Skeletal muscle tissue (tissue), 4 donors: ENCODE data around the gene MOXD1. TPM values are rescaled to one million over a fixed set of nuclear protein-coding genes. Genes with fewer than 3 reads are reported as not detected.

ENCODE experiments used
- H3K27ac ChIP-seq: one replicate; pipeline ENCODE4 v1.7.0; 2013; ENCODE audit warnings: mild to moderate bottlenecking, low read depth, low read length, inconsistent platforms
- H3K27me3 ChIP-seq, 3 donors: one replicate each; pipeline ENCODE4 v1.7.0; 2013; ENCODE audit warnings: low read length in 3 of 3; ENCODE audit not compliant: control insufficient read depth in 3 of 3, insufficient read depth in 3 of 3
- H3K36me3 ChIP-seq, 3 donors: one replicate each; pipeline ENCODE4 v1.7.0; 2013; ENCODE audit warnings: low read length in 3 of 3; ENCODE audit not compliant: control insufficient read depth in 3 of 3, insufficient read depth in 3 of 3
- H3K4me1 ChIP-seq, 3 donors: one replicate each; pipeline ENCODE4 v1.7.0; 2013; ENCODE audit warnings: low read length in 3 of 3, mild to moderate bottlenecking in 3 of 3; ENCODE audit not compliant: control insufficient read depth in 3 of 3, insufficient read depth in 3 of 3
- H3K4me3 ChIP-seq, 3 donors: one replicate each; pipeline ENCODE4 v1.7.0; 2013; ENCODE audit warnings: low read length in 3 of 3
- H3K9ac ChIP-seq, 3 donors: one replicate each; pipeline ENCODE4 v1.7.0; 2013; ENCODE audit warnings: low read length in 3 of 3, mild to moderate bottlenecking in 3 of 3, moderate library complexity in 2 of 3, low read depth in 1 of 3
- H3K9me3 ChIP-seq, 3 donors: one replicate each; pipeline ENCODE4 v1.7.0; 2013; ENCODE audit warnings: low read length in 3 of 3; ENCODE audit not compliant: control insufficient read depth in 3 of 3
- total RNA-seq: library from RNA; depleted of rRNA; stranded (reverse); fragments of >200 nt; gene quantifications from one replicate; pipeline ENCODE4 v1.2.3, GENCODE V29; 2014
- donor health status: Osteomylitis.

MOXD1 gene
- total RNA-seq = 1.0 TPM

DNA sequence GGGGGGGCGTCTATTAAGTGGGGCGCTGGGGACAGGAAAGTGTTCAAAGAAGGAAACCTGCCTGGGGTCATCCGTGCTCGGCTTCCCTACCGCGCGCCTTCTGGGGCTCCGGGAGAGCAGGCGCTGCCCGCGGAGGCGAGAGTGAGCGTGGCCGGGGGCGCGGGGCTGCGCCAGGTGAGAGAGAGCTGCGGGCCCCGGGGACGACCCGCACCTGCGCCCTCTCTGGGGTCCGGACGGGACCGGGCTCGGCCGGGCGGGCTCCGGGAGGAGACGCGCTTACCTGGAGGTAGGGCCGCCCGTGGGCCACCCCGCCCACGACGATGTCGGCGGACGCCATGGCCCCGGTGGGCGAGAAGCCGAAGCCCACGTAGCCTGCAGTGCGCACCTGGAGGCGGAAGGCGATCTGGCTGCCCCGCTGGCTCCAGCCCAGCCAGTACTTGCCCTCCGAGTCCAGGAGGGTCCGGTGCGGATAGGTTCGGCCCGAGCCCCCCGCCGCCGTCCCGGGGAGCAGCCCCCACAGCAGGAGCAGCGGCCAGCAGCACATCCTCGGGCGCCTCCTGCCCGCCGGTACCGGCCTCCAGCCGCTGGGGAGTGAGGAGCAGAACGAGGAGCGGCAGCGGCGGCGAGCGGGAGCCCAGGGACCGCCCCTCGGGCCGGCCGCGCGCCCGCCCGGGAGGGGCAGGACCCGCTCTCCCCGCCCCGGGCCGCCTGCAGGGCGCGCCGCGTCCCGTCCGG, at the start of gene MOXD1:
MOXD1 (minus strand) TSS at position 593 of the 735 bp plus-strand sequence; CDS start at position 544, 49 bp downstream.
- Histone ChIP-seq H3K36me3 (no peaks in the 10 kb centered on the region), H3K4me3 (peak within 1 kb of the TSS; percentile 58 to 71 (median 62)), H3K27ac (no peak within 1 kb of the TSS), H3K4me1 (peaks cover 0 to 3% (median 2%) of the 10 kb centered on the region in 3 donors), H3K9ac (peak within 1 kb of the TSS in 1 of 3 donors; percentile 45), H3K9me3 (no peaks in the 10 kb centered on the region), H3K27me3 (peaks cover 20 to 29% (median 24%) of the 10 kb centered on the region in 3 donors)

DNA sequence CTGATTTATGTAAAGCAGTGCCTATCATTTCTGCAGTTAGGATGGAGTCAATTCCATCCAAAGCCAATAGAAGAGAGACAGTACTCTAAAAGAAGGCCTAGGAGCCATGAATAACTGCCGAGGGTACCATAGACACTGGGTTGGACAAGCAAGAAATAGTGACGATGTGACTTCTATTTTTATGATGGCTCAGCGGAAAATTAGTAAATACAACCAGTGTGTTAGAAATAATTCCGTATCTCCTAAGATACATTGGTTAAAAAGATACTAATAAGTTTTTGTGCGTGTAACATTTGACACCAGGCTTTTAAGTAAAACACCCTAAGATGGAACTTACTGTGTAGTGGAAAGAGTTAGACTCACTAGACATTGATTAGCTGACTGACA, 45.6 kb upstream of the MOXD1 start:
- H3K9me3 ChIP-seq = peaks cover 0 to under 1% (median 0%) of the 10 kb centered on the region in 3 donors
- H3K9ac ChIP-seq = no peak overlapping the region
- no peaks in the 10 kb centered on the region for H3K36me3 ChIP-seq
- no peaks in the 10 kb centered on the region for H3K27me3 ChIP-seq
- H3K27ac ChIP-seq = no peak overlapping the region
- no peaks in the 10 kb centered on the region for H3K4me1 ChIP-seq
- no peak overlapping the region for H3K4me3 ChIP-seq

DNA sequence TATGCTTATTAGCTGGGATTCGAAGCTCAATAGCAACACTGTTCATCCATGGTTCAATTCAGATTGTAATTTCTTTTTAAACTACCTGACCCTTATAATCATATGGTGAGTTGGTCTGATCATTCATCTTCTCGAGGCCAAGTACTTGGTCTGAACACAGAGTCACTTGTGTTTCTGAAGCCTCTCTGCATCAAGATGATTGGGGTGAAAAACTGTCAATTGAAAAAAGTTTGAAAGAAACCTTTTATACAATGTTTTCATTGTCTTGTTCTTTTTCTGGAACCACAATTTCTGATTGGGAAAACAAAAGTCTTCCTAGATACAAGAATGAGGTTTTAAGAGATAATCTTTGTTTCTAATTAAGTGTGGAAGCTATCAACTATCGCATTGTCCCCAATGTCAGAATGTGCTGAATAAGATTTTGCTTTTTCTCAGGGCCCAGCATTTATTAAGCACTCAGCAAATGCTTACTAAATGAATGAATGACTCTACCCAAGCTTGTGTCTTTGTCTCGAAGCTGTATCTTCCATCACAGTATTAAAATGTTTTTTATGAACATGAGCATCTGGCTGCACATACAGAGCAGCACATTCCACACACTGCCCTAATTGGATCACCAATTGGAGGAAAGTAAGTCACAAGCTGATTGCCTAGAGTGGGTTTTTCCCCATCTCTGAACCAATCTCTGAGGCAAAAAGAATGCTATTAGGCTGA, 45.0 kb upstream of the MOXD1 start:
- Histone ChIP-seq H3K27ac (no peak overlapping the region), H3K9me3 (peaks cover 0 to 5% (median 0%) of the 10 kb centered on the region in 3 donors), H3K27me3 (no peaks in the 10 kb centered on the region), H3K4me3 (no peak overlapping the region), H3K9ac (no peak overlapping the region), H3K4me1 (no peaks in the 10 kb centered on the region), H3K36me3 (no peaks in the 10 kb centered on the region)

DNA sequence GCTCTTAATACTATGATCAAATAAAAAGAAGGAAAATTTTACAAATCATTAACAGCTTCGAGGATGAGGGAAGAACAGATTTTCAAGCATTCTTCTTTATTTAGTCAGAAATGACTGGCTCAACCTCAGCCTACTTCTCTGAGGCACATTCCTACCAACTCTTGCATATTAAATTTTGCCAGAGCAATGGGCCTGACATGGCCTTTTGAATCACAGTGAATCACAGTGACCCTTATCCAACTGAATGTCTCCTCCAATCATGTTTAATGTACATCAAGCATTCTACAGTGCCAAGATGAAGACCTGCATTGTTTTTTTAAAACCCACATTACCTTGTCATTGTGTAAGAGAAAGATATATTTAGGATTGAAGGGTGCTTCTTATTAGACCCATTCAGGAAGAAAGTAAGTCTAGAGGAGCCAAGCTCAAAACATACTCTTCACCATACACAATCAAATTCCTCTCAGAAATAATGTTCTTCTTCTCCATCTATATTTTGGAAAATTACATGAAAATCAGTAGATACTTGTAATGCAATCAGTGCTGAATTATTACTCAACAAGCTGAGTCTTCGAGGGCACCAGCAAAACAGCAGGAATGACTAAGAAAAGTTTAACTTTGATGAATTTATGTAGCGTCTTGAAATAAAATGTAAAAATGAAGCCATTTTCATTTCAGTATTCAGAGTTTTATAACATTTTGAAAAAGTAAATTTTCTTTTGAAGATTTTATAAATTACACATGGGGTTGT, 44.1 kb upstream of the MOXD1 start:
- Histone ChIP-seq H3K9me3 (peaks cover 0 to 5% (median 0%) of the 10 kb centered on the region in 3 donors), H3K27me3 (no peaks in the 10 kb centered on the region), H3K9ac (no peak overlapping the region), H3K4me3 (no peak overlapping the region), H3K27ac (no peak overlapping the region), H3K4me1 (no peaks in the 10 kb centered on the region), H3K36me3 (no peaks in the 10 kb centered on the region)

DNA sequence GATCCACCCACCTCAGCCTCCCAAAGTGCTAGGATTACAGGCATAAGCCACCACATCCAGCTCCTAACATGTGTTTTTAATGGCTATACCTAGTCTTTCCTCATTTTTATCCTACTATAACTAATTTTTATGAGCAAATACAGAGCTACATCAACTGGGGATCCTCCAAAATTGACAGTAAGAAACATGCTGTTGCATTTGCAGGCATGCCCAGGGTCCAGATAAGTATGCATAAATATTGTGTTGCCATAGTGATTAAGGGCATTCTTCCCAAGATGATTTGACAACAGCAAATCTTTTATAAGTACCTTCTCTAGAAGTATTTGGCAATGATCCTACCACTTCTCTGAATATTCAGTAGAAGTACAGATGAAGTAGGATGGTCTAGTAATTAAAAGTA, 41.9 kb upstream of the MOXD1 start:
- Histone ChIP-seq H3K27me3 (no peaks in the 10 kb centered on the region), H3K9me3 (peaks cover 0 to 5% (median 0%) of the 10 kb centered on the region in 3 donors), H3K4me1 (no peaks in the 10 kb centered on the region), H3K4me3 (no peak overlapping the region), H3K9ac (no peak overlapping the region), H3K27ac (no peak overlapping the region), H3K36me3 (no peaks in the 10 kb centered on the region)

DNA sequence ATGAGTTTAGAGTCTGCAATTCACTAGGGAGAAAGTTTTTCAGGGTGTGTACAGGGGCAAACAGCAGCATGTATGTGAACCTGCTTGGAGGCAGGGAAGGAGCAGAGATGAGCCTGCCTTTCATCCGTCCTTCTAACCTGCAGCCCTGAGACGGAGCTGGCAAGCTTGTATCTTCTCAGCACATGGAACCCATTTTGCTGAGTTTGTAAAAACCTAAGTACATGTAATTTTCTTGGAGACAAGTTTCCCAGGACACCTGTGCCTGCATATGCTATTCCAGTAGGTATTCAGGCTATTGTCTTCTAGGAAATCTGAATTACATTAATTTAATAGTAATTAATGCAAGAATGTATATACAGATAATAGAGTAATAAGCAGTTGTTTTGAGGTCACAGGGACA, 28.8 kb upstream of the MOXD1 start:
- Histone ChIP-seq H3K4me3 (no peak overlapping the region), H3K27me3 (no peaks in the 10 kb centered on the region), H3K4me1 (no peaks in the 10 kb centered on the region), H3K9ac (no peak overlapping the region), H3K36me3 (no peaks in the 10 kb centered on the region), H3K9me3 (no peaks in the 10 kb centered on the region), H3K27ac (no peak overlapping the region)

DNA sequence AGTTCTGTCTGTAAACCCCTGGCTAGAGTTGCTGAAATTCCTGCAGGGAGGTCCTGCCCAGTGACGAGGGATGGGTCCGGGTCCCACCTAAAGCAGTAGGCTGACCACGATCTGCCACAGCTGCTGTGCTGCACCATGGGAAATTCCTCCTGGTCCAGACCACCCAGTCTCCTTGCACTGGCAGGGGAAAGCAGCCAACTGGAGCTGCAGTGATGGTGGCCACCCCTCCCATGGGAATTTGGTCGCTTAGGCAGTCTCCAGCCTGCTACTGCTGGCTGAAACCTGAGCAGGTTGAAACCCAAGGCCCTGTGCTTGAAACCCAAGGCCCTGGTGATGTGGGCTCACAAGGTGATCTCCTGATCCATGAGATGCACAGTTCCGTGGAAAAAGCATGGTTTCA, 23.9 kb upstream of the MOXD1 start:
- Histone ChIP-seq H3K4me3 (no peak overlapping the region), H3K9me3 (no peaks in the 10 kb centered on the region), H3K36me3 (no peaks in the 10 kb centered on the region), H3K9ac (no peak overlapping the region), H3K27ac (no peak overlapping the region), H3K27me3 (no peaks in the 10 kb centered on the region), H3K4me1 (no peaks in the 10 kb centered on the region)

DNA sequence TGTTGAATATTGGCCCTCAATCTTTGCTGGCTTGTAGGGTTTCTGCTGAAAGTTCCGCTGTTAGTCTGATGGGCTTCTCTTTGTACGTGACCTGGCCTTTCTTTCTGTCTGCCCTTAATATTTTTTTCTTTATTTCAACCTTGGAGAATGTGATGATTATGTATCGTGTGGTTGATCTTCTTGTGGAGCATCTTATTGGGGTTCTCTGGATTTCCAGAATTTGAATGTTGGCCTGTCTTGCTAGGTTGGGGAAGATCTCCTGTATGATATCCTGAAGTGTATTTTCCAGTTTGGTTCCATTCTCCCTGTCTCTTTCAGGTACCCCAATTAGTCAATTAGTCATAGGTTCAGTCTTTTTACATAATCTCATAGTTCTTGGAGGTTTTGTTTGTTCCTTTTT, 22.6 kb upstream of the MOXD1 start:
- no peak overlapping the region for H3K4me3 ChIP-seq
- H3K27me3 ChIP-seq = no peaks in the 10 kb centered on the region
- H3K36me3 ChIP-seq = no peaks in the 10 kb centered on the region
- no peaks in the 10 kb centered on the region for H3K4me1 ChIP-seq
- H3K9me3 ChIP-seq = no peaks in the 10 kb centered on the region
- H3K27ac ChIP-seq = no peak overlapping the region
- no peak overlapping the region for H3K9ac ChIP-seq

DNA sequence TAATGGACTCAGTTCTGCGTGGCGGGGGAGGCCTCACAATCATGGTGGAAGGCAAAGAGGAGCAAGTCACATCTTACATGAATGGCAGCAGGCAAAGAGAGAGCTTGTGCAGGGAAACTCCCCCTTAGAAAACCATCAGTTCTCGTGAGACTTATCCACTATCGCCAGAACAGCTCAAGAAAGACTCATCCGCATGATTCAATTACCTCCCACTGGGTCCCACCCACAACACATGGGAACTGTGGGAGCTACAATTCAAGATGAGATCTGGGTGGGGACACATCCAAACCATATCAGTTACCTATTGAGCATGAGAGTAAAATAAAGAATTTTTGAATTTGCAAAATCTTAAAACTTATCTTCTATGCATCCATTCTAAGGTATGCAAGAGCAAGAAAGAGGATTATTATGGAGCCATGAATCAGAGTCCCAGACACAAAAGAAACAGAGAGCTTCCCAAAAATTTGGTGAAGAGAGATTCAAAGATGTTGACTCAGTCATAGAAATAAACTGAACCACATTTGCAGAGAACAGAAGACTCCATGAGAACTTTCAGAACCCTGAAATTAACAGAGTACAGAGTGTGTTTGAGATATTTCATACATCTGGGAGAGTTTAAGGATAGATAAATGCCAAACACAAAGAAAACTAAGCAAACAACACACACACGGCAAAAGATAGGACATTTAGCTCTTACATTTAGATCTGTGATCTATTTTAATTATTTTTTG, 17.1 kb upstream of the MOXD1 start:
- H3K27me3 ChIP-seq = no peaks in the 10 kb centered on the region
- no peaks in the 10 kb centered on the region for H3K36me3 ChIP-seq
- no peak overlapping the region for H3K4me3 ChIP-seq
- H3K4me1 ChIP-seq = no peaks in the 10 kb centered on the region
- H3K9me3 ChIP-seq = no peaks in the 10 kb centered on the region
- H3K27ac ChIP-seq = no peak overlapping the region
- no peak overlapping the region for H3K9ac ChIP-seq
